Measurements from ENCODE around the gene SMARCB1.

GRCh38 chr22:23847991-23848864 is 61.5 kb downstream of the SMARCB1 start:
- TF ChIP-seq, protein P1, sequence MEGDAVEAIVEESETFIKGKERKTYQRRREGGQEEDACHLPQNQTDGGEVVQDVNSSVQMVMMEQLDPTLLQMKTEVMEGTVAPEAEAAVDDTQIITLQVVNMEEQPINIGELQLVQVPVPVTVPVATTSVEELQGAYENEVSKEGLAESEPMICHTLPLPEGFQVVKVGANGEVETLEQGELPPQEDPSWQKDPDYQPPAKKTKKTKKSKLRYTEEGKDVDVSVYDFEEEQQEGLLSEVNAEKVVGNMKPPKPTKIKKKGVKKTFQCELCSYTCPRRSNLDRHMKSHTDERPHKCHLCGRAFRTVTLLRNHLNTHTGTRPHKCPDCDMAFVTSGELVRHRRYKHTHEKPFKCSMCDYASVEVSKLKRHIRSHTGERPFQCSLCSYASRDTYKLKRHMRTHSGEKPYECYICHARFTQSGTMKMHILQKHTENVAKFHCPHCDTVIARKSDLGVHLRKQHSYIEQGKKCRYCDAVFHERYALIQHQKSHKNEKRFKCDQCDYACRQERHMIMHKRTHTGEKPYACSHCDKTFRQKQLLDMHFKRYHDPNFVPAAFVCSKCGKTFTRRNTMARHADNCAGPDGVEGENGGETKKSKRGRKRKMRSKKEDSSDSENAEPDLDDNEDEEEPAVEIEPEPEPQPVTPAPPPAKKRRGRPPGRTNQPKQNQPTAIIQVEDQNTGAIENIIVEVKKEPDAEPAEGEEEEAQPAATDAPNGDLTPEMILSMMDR (IDR thresholded peaks at IDR 0.05), result no peak
- no peak for TF ChIP-seq POLR2A (IDR thresholded peaks at IDR 0.05)
